GM19099 (cell line): Measurements from ENCODE around the gene AKT1S1.

ENCODE experiments used
- POLR2A ChIP-seq: IDR thresholded peaks from 3 replicates; pipeline ENCODE4 v1.6.1; 2011; ENCODE audit warnings: low read depth; ENCODE audit not compliant: insufficient read length; ENCODE audit errors: extremely low read depth

AKT1S1 gene

GRCh38 chr19:49836176-49837008 is 40.8 kb downstream of the AKT1S1 start:
- TF ChIP-seq POLR2A: no peak

GRCh38 chr19:49835562-49835961 is 41.6 kb downstream of the AKT1S1 start:
- TF ChIP-seq POLR2A: no peak

GRCh38 chr19:49833599-49833998 is 43.6 kb downstream of the AKT1S1 start:
- TF ChIP-seq POLR2A: no peak

- no peak for TF ChIP-seq POLR2A
Measured at GRCh38 chr19:49832556-49832955, 44.6 kb downstream of the AKT1S1 start.

- TF ChIP-seq POLR2A: no peak
Measured at GRCh38 chr19:49831592-49831991, 45.6 kb downstream of the AKT1S1 start.

- no peak for TF ChIP-seq POLR2A
Measured at GRCh38 chr19:49830766-49831165, 46.4 kb downstream of the AKT1S1 start.

GRCh38 chr19:49829721-49830120 is 47.4 kb downstream of the AKT1S1 start:
- no peak for TF ChIP-seq POLR2A

GRCh38 chr19:49829200-49829599 is 48.0 kb downstream of the AKT1S1 start:
- TF ChIP-seq POLR2A: no peak

GRCh38 chr19:49827034-49827433 is 50.1 kb downstream of the AKT1S1 start:
- no peak for TF ChIP-seq POLR2A

- TF ChIP-seq POLR2A: no peak
Measured at GRCh38 chr19:49824662-49825061, 52.5 kb downstream of the AKT1S1 start.

GRCh38 chr19:49823472-49823871 is 53.7 kb downstream of the AKT1S1 start:
- TF ChIP-seq POLR2A: no peak

- TF ChIP-seq POLR2A: no peak
Measured at GRCh38 chr19:49820125-49820524, 57.0 kb downstream of the AKT1S1 start.
